SIG-M5 (cell line): Measurements from ENCODE around the gene PRSS33.

ENCODE experiments used
- DNase-seq: peaks from one replicate; lab custom pipeline; 2025; lab: John Stamatoyannopoulos, UW

Gene PRSS33

GRCh38 chr16:2777231-2777902 is 10.0 kb downstream of the PRSS33 start, which contains the start of gene ELOB:
Gene ELOB, minus strand, starts transcription at chr16:2777280. Its CDS starts 41 bp downstream, at chr16:2777239.
- DNase-seq: no peak

GRCh38 chr16:2776500-2777139 is 10.7 kb downstream of the PRSS33 start:
- DNase-seq: no peak

- DNase-seq: no peak
Measured at GRCh38 chr16:2775765-2776499, 11.4 kb downstream of the PRSS33 start.

- no peak for DNase-seq
Measured at GRCh38 chr16:2775131-2775716, 12.1 kb downstream of the PRSS33 start.

DNA sequence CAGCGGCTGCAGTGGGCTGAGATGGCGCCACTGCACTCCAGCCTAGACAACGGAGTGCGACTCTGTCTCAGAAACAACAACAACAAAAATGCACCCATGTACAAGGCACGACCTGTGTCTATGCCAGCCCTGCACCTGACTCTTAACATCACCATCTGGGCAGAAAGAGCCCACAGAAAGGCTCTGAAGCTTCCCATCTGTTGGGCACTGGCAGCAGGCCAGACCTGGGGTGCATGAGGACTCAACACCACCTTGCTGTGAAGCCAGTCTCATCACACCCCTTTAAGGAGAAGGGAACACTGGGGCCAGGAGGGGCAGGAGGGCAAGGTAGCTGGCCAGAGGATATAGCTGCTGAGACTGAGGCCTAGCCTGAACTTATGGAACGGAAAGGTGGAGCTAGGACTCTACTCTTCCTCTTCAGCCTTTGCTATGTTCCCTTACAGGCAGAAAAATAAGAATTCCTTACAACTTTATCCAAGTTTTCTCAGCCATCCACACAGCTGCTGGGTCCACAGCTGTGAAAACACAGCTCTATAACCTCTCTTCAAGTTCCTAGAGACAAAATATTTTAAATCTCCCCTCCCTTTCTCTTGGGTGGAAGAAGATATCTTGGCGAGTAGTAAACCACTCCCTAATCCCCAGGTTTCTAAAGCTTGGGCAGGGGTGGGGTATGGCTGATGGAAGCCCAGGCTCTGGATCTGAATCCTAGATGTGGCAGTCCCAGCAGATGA is 13.0 kb downstream of the PRSS33 start:
- no peak for DNase-seq

GRCh38 chr16:2773188-2773968 is 14.0 kb downstream of the PRSS33 start:
- no peak for DNase-seq

DNA sequence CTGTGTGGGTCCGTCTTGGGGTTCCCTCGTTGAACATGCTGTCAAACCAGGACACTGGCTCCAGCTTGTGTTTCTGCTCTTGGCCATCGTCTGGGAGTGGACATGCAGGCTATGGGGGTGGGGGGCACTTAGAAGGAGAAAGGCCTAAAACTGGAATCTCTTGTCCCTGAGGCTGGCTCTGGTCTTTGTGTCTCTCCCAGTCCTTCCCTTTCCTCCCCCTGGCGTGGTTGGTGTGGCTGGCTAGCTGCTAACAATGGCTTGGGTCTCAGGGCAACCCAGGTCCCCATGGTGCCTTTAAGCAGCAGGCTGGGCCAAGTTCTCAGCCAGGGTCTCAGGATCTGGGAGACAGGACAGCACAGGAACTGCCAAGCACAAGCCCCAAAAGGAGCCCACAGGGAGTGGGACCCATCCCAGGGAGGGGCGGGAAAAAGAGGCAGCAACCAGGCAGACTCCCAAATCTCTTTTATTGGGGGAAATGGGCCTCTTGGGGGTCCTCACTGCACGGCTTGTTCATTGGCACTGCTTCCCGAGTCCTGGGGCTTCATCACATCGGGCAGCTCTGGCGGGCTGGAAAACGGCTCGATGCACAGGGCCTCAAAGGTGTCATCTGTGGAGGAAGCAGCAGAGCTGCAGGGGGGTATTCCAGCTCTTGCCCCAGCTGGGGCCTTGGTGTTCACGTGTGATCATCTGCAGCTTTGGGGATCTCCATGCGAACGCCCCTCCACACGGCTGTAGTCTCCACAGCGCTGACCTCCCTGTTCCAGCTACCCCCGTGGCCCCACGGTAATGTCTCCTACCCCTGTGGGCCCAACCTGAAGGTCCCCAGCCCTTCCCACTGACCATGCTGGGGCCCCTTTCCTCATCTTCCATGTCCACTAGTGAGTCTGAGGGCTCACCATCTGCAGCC is 15.6 kb downstream of the PRSS33 start:
- DNase-seq: no peak

GRCh38 chr16:2770057-2770951 is 17.1 kb downstream of the PRSS33 start:
- no peak for DNase-seq

DNA sequence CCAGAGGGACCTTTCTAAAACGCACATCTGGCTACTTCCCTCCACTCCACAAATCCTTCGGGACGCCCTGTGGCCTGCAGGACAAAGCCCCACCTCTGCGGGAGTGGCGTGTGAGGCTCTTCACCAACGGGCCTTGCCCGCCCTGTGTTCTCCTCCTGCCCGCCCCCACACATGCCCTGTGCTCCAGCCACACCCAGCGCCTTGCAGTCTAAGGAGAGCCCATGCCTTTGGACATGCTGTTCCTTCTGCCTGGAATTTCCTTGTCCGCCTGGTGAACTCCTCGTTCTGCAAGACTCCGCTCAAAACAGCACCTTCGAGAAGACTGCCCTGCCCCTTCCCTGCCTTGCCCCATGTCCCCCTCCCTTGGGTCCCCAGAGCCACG is 17.7 kb downstream of the PRSS33 start:
- DNase-seq: no peak

DNA sequence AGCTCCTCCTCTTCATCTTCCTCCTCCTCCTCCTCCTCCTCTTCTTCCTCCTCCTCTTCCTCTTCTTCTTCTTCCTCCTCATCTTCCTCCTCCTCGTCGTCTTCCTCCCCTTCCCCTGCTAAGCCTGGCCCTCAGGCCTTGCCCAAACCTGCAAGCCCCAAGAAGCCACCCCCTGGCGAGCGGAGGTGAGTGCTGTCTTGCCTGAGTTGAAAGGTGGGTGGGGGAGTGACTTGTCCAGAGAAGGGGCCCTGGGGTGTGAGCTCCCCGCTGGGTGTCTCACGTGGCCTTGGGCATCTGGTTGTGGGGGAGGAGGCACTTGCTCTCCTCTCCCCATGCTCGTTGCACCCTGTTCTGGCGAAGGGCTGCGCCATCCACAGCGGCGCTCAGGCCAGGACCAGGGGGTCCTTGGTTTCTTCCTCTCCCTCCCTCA is 18.2 kb downstream of the PRSS33 start:
- DNase-seq: no peak

- no peak for DNase-seq
Measured at GRCh38 chr16:2768403-2769089, 18.8 kb downstream of the PRSS33 start.

DNA sequence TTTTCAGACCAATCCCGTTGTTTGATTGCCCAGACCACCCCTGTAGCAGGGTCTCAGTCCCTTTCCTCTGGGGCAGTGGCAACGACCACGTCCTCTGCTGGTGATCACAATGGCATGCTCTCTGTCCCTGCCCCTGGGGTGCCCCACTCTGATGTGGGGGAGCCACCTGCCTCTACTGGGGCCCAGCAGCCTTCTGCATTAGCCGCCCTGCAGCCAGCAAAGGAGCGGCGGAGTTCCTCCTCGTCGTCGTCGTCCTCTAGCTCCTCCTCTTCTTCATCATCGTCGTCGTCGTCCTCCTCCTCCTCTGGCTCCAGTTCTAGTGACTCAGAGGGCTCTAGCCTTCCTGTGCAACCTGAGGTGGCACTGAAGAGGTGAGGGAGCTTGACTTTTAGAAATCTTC is 19.5 kb downstream of the PRSS33 start:
- no peak for DNase-seq

DNA sequence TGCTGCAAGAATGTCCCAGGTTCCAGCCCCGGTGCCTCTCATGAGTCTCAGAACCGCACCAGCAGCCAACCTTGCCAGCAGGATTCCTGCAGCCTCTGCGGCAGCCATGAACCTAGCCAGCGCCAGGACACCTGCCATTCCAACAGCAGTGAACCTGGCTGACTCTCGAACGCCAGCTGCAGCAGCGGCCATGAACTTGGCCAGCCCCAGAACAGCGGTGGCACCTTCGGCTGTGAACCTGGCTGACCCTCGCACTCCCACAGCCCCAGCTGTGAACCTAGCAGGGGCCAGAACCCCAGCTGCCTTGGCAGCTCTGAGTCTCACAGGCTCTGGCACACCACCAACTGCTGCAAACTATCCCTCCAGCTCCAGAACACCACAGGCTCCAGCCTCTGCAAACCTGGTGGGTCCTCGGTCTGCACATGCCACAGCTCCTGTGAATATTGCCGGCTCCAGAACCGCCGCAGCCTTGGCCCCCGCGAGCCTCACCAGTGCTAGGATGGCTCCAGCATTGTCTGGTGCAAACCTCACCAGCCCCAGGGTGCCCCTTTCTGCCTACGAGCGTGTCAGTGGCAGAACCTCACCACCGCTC is 20.1 kb downstream of the PRSS33 start:
- no peak for DNase-seq

- DNase-seq: no peak
Measured at GRCh38 chr16:2766430-2767139, 20.8 kb downstream of the PRSS33 start.

- DNase-seq: no peak
Measured at GRCh38 chr16:2765462-2766404, 21.6 kb downstream of the PRSS33 start.

GRCh38 chr16:2764718-2765117 is 22.6 kb downstream of the PRSS33 start:
- DNase-seq: no peak
